Measurements from ENCODE around the gene CASQ1.

CASQ1 gene

DNA sequence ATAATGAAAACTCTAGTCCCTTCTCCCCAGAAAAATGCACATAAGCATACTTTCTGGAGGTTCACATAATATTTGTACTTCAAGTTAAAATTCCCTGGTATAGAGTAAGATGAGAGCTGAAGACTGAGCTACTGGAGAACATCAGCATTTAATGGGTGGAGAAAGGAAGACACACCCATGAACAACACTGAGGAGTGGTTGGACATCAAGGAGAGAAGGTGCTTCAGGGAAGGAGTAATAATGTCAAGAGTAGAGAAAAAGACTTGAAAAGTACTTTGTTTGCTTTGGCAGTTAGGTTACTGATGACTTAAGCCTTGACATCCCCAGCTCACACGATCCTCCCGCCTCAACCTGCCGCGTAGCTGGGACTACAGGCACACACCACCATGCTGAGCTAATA lies 36.7 kb downstream of the CASQ1 start:
- FAIRE-seq = no peak

DNA sequence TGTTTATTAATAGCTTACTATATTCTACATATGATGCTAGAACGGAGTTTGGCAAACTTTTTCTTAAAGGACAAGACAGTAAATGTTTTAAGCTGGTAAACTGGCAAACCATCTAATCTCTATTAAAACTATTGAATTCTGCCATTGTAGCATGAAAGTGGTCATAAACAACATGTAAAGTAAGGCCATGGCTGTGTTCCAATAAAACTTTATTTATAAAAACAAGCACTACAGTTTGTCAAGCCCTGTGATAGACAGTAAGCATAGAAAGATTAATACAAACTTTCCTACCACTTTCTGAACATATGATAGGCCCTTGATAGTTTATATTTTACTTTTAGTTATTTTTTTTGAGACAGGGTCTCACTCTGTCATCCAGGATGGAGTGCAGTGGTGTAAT lies 37.2 kb downstream of the CASQ1 start:
- FAIRE-seq = no peak

DNA sequence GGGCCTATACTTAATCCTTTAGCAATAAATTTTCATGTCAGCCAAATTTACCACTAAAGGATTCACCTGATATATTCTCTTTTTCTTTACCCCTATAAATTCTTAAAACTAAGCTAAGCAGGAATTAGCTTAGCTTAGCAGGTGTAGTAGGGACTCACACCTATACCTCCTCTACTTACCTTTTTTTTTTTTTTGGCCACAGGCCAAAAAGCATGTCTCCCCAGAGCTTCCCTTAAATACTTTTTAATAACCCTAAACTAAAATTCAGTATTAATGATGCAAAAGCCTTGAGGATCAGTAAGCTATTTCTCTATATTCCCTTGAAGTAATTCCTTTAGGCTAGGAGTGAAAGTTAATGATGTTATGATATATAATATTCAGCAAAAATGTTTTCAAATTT lies 38.1 kb downstream of the CASQ1 start:
- no peak for FAIRE-seq

DNA sequence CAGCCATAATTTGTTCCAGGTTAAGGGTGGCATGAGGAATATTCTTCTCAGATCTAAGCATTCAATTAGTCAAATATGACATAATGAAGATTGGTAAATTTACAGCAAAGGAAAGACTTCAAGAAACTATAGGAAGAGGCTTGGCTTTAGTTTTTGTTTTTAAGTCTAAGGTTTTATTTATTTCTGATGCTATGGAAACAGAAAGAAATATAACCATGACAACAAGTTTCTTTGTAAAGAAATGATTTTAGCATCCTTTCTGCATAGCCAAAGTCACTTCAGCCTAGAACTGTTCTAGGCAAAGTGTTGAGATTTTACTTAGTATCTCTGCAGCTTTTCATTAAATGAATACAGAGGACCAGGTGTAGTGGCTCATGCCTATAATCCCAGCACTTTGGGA lies 42.5 kb downstream of the CASQ1 start:
- FAIRE-seq = no peak

DNA sequence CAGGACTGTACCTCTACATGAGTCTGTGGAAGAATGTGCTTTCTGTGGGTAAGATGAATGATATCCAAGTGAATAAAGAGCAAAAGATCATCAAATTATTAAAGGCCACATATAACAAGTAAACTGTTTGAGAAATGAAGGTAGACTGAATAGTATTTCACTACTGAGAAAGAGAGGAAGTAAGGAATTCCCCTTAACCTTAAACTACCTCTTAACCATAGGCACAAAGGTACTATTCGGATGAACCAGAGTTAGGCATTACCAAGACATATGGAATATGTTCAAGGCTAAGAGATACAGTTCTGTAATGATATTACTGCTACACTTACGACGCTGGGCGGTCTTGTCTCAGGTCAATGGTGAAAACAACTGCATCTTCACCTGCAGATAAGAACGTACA lies 46.4 kb downstream of the CASQ1 start:
- FAIRE-seq = no peak

DNA sequence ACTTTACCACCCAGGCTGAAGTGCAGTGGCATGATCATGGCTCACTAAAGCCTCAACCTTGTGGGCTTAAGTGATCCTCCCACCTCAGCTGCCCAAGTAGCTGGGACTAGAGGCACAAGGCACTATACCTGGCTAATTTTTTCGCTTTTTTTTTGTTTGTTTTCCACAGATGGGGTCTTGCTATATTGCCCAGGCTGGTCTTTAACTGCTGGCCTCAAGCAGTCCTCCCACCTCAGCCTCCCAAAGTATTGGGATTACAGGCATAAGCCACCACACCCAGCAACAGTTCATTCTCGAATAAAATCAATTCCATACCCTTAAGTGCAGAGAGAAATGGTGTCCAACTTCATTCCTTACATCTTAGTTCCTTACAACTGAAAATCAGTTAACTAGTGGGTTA lies 47.2 kb downstream of the CASQ1 start:
- FAIRE-seq = no peak

DNA sequence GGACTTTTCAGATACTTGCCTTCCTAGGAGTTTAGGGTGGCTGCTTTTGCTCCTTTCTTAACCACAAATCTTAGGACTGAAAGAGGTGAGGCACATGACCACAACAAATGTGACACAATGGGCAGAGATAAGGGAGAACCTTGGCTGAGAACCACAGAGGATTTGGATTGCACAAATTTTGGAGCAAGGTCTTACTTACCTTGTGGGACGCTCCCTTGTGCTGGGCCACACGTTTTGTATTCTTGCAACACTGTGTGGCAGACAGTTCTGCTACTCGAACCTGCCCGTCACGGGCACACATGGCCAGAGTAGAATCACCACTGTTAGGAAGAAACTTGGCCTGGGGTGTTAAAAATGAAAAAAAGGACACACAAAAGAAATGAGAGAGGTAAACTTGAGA lies 48.0 kb downstream of the CASQ1 start:
- no peak for FAIRE-seq

DNA sequence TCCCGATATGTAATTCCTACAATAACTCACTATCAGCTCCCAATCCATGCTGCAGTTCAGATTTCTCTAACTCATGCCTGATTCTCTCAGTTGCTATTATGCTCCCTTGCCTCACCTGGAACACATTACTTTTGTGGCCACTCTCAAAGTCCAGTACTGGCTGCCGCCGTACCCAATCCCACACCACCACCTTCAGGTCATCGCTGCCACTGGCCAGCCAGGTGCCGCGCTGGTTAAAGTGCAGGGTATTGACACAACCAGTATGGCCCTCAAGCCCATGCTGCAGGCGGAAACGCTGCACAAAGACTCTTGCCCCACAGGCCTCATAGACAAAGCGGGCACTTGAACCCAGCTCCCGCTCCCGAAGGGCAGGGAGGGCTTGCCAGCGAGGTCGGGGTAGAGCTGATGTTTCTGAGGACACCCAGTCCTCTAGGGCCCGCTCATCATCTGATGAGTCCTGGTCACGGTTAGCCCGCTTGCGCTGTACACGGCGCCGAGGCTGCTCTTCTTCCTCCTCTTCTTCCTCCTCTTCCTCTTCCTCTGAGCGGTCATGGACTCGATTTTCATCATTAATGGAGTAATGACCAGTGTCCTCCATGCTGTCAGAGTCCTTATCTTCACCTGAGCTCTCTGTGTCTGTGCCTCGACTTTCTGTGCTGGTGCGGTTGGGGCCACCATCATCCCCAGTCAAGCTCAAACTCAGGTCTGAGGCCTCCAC lies 49.4 kb downstream of the CASQ1 start:
- FAIRE-seq = no peak

DNA sequence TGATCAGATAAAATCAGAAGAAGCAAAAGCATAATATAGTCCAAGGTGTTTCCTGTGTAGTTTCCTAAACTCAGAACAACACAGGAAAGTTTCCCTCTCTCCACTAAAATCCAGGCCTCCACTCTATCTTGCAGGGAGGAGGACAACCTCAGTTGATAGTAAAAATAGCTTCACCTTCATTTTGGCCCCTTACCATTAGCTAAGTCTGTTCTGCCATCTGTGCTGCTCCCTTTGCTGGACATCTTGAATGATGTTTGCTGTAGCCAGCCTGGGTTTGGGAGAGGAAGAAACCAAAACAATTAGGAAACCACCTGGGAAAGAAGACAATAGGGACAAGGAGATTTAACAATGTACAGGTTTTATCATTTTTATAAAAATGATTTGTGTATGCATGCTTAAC lies 53.4 kb downstream of the CASQ1 start:
- FAIRE-seq = no peak

DNA sequence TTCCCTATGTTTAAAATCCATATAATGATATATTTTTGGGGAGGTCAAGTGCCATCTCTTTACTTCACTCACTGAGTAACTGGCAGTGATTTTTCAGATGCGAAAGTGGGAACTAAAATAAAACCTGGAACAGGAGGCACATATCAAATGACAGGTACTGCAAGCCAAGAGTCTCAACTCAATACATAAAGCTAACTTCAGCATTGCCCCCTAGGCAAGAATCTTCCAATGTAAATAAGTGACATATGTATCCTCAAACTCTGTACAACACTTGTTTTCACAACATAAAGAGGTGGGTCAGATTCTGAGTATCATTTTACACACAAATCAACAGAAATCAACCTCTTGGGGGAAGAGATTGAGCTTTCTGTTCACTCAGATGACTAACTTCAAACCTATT lies 53.8 kb downstream of the CASQ1 start:
- no peak for FAIRE-seq

DNA sequence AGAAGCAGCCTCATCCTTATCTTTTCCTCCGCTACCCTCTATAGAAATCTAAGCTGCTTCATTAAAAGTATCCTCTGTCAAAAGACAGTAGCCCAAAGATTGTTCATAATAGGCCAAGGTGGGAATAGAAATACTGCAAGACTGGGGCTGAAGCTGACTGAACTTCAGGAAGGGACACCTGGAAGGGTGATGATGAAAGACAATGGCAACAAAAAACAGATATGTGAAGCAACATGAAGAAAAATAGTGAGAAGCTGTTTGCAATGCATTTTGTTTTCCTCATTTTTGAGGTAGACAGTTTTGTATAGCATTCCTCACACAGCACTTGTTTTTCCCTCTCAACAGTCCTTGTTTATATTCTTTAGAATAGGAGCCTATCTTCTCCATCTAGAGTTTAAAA lies 55.1 kb downstream of the CASQ1 start:
- no peak for FAIRE-seq

DNA sequence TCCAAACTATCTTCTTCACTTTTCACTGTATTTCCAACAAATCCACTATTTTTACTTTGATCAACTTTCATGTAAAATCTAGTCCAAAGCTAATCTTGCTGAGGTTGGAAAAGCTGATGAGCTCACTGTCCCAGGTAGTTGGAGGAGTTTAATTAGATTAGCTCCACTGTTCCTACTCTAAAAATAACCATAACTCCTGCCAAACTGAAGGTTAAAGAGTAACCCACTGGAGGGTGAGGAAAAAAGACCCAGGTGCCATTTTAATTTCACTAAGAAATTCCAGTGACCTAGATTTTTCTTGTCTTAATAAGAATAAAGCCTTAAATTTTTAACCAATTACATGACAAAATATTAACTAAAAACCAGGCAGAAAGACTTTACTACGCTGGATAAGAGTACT lies 56.7 kb downstream of the CASQ1 start:
- no peak for FAIRE-seq

DNA sequence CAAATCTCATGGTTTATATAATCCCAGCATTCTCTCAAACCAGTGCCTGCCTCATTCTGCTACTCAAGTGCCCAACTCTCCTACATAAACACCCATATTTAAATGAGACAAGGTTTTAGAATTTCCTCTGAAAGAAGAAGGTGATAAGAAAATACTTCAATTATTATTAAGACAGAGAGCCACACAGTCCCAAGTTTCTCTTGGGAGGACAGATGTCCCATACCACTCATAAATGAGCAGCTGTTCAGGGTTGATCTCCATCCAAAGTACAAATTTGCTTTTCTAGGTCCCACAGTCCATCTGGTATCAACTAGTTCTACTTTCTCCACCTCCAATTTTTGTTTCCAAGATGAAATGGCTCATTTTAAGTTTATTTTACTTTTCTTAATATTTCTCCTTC lies 60.6 kb downstream of the CASQ1 start:
- no peak for FAIRE-seq

Data from islet of Langerhans (tissue), 1 donor.